IPS-NIHi7 (cell line): ENCODE data around the gene NUP43.
"Not testable (repeated sequence)": the region's sequence is repeated elsewhere in the genome, so short reads cannot be mapped to it uniquely, and the experiment has no call there.

Experiments used
- DNase-seq: peaks from one replicate; pipeline ENCODE4 v3.0.0; 2012; ENCODE audit warnings: mixed read lengths; ENCODE audit errors: extremely low spot score

NUP43 gene

DNA sequence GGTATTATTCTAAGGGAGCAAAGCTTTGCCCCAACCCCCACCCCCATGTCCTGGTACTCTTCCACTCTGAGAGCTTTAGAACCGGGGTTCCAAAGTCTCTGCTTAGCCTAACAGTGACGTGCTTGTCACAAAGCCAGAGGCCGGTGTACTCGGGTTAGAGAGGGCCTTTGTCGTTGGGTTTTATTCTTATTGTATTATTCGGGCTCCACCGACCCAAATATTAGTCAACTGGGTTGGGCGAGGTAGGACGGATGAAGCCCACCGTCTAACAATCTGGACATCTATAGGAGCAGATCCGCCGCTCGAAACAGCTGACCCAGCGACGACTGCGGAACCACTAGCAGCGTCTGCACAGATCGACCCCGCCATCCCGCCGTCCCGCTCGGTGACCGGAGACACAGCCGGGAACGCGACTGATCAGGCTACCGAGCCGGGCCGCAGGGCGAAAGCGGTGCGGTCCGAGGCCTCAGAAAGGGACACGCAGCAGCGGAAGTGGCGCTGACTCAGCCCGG is 2.8 kb upstream of the NUP43 start:
- not testable (repeated sequence) for DNase-seq

DNA sequence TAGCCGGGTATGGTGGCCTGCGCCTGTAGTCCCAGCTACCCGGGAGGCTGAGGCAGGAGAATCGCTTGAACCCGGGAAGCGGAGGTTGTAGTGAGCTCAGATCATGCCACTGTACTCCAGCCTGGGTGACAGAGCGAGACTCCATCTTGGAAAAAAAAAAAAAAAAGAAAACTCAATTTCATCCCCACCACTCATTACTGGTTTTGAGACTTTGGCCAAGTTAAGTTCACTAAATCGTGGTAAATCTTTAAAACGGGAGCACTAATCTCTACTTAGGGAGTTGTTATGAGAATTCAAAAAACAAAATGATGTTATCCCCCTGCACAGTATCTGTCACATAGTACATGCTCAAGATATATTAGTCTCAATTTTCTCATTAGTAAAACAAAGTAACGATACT is 1.1 kb downstream of the NUP43 start:
- not testable (repeated sequence) for DNase-seq

GRCh38 chr6:149734915-149735314 is 11.4 kb downstream of the NUP43 start:
- no peak for DNase-seq

DNA sequence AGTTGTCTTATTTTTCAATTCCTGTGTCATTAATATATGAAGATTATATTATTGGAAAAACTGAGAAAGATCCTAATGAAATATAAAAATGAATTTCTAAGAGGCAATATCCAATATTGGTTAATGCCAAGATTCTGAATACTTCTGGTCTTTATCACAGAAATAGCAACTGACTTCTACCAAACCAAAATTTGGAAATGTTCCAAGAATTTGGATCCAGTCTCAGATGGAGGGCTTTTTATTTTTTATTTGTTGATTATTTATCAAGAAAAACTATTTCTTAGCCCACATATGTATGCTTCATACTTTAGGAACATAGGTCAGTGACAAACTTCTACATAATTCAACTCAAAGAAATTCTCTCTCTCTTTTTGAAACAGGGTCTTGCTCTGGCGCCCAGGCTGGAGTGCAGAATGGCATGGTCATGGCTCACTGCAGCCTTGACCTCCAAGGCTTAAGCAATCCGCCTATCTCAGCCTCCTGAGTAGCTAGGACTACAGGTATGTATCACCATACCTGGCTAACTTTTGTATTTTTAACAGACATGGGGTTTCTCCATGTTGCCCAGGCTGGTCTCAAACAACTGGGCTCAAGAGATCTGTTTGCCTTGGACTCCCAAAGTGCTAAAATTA is 13.1 kb downstream of the NUP43 start:
- DNase-seq = no peak

GRCh38 chr6:149729824-149730223 is 16.5 kb downstream of the NUP43 start:
- DNase-seq = no peak

- no peak for DNase-seq
Observed at GRCh38 chr6:149728499-149729234, 17.7 kb downstream of the NUP43 start.

- no peak for DNase-seq
Observed at GRCh38 chr6:149727793-149728498, 18.4 kb downstream of the NUP43 start.

GRCh38 chr6:149725785-149726184 is 20.5 kb downstream of the NUP43 start:
- no peak for DNase-seq

- DNase-seq = peak; percentile 44
Observed at GRCh38 chr6:149723771-149724417, 22.4 kb downstream of the NUP43 start.

DNA sequence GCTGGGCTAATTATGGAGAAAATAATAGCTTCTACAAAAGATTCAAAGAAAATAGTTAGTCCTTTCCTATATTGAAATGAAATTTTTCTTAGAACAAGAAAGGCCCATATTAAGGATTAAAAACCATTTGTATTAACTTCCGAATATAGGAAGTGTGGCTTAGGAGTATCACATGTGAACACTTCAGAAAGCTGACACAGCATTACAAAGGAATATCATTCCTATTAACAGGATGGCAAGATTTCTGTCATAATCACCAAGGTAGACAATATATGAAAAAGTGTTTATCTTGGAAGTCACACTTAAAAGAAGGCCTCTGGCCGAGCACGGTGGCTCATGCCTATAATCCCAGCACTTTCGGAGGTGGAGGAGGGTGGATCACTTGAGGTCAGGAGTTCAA is 23.1 kb downstream of the NUP43 start:
- no peak for DNase-seq

DNA sequence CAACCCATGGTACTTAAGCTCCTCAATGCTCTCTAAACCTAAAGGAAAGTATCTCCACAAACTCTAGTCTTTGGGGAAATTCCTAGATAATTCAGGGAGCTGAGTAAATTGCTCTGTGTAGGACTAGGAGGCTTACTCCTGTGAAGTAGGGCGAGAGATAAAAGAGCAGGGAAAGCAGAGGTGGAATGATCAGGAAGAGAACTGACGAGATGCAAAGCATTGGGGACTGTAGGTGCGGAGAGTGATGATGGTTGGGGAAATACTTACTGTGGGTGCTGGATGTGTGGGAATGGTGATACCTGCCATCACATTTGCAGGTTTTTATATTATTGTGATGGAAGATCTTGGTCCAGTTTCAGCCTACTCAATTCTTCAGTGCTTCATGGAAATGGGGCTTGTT is 26.8 kb downstream of the NUP43 start:
- no peak for DNase-seq

DNA sequence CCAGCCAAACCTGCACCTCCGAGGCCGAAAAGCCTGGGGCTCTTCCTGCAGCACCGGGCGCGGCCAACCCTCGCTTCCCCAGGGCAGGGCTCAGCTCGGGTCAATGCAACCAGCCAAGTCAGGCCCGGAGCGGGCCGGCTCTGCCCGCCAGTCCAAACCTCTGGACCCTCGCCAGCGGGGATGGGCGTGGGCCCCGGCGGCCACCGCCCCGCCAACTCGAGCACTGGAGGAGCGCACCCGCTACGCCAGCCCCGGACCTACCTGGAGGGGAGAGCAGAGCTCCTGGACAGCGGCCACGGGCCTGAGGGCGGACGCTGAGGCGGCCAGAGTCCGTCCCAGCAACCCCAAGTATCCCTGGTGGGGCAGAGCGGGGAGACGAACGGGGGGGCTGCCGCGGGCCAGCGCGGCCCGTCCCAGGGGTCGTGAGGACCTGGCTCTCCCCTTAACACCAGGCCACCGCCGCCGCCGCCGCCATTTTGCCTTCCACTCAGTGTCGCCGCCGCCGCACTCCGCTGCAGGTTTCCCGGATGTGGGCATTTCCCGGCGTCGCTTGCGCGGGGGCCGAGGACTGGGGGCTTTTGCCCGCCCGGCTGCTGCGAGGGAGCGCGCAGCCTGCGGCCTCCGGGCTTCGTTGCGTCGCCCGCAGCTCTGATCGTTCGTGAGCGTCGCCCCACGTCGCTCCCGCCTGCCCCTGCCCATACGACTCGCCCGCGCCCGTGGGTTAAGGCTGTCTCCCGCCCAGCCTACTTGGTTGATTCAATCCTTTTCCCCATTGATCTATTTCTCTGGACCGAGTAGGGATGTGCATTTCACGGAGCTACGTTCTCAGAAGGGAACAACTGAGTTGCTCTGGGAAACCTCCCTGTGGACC is 28.5 kb downstream of the NUP43 start, which contains the start of gene LATS1:
Gene LATS1, minus strand, starts transcription at position 514 of the 871 bp plus-strand sequence. CDS start 15,975 bp downstream, outside the sequence.
- DNase-seq = peak; percentile 85

DNA sequence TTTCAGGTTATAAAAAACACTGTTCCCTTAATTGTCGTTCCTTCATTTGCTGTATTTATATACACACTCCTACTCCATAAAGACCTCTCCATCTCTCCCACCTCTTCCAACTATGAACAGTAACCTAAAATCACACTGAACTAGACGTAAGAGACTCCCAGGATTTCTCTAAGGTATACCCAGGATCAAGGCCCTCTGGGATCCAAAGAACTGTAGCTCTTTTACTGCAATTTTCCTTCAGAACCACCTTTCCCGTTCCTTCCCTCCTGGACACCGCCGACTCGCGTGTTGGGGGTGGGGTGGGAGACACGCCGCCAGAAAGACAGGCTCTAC is 29.1 kb downstream of the NUP43 start:
- DNase-seq = no peak

DNA sequence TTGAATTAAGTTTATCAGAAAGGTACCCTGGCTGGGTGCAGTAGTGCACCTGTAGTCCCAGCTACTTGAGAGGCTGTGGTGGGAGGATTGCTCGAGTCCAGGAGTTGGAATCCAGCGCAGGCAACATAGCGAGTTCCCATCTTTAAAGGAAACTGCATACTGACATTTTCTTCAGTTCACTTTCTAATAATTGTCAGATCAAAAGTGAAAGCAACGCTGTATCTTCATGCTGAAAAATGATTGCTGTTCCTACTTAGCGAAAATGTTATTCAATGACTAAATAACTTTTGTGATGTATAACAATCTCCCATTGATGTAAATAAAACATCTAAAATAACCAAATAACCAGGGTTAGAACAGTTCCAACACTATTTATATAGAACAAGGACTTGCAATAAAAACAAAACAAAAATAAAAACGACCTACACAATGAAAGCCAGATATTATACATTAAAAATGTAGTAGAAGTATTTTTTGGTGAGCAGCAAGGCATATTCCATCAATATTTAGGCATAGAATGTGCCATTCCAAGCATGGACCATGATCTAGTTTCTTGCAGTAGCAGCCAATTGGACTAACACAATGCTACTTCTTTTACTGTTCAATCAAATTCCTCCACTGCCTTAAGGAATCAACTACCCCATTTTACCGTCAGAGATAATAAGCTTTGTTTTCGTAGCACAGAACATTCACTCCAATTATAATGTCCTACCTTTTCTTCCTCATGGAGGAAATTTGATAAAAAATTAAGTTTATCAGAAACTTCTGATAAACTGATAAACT is 30.0 kb downstream of the NUP43 start:
- no peak for DNase-seq

DNA sequence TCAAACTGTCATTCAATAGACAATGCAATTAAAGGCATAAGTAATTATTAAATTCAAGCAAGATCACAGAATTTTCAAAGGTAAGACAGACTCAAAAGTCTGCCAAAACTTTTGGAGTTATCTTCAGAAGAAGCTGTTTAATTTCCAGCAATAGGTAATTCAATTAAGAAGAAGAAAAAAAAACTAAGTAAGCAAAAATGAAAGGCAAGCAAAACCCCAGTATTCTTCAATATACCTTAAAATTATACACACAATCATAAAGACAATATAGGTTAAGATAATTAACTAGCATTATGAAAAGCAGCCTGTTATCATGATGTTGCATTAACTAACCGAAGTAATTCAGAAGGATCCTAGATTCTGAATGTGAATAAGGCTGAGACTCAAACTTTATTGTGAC is 31.9 kb downstream of the NUP43 start:
- DNase-seq = no peak

DNA sequence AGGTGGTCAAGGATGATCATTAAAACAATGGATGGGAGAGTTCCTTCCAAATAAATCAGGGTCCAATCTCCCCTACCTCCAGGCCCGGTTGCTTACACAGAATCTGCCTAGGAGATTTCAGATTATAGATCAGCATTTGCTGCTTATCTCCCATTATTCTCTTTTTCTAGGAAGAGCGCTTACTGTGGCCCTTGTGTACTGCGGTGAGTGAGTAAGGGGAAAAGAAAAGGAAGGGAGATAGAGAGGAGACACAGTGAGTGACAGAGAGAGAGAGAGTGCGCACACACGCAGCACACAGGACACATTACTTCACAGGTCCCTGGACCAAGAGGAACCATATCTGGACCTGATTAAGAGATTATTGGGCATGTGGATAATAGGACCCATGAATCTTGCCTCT is 34.6 kb downstream of the NUP43 start:
- no peak for DNase-seq

DNA sequence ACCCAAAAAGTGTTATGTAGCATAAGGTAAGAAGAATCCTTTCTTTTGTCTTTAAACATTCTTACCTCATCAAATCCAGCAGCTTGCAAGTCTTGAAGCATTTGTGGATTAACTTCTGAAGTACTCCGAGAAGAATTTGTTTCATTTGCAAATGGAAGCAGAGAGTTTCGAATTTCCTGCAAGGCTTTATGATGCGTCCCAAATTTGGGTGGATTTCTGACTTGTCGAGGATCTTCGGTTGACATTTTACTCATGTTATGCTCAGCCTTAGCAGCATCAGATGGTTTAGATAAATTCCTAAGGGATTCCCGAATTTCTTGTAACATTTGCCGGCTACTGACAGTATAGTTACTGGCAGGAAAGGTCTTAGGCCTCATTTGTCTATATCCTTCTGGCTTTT is 44.6 kb downstream of the NUP43 start:
- DNase-seq = no peak

DNA sequence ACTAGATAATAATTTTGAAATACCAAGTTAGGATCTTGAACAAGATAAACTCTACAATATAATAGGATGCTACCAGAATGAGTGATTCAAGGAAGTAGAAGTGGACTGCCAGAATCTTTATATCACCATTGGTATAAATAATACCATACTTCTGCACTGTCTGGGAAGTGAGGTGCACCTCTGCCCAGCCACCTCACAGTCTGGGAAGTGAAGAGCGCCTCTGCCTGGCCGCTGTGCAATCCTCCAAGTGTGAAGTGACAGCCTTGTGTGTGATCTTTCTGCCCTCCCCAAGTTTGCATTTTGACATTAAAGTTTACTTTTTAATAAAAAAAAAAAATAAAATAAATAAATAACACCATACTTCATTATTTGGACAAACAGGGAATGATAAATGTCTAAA is 47.2 kb downstream of the NUP43 start:
- no peak for DNase-seq

DNA sequence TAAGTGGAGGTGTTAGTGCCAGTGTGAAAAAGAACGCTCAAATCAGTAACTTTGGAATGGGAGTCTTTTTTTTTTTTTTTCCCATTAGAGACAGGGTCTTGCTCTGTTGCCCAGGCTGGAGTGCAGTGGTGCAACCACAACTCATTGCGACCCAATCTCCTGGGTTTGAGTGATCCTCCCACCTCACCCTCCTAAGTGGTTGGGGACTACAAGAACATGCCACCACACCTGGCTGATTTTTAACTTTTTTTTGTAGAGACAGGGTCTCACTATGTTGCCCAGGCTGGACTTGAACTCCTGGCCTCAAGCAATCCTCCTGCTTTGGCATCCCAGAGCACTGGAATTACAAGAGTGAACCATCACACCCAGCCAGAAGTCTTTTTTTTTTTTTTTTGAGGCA is 48.2 kb downstream of the NUP43 start:
- no peak for DNase-seq

DNA sequence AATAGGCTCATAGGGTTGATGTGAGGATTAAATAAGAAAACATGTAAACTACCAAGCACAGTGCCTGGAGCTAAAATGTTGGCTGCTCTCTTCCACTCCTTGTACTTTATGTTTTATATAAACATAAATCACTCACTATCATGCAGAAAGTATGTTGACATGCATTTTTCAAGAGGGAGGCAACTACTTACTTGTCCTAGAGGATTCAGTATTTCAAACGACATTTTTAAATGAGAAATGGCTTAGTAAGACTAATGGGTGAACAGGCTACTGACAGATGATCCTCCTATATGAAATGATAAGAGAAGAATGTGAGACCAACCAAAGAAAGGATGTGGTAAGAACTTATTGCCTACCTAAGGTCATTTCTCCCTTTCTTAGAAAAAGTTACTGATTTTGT is 49.4 kb downstream of the NUP43 start:
- no peak for DNase-seq
